GM21390 (cell line): Measurements from ENCODE around the gene RAPGEF6.
"Not testable (repeated sequence)": the region's sequence is repeated elsewhere in the genome, so short reads cannot be mapped to it uniquely, and the experiment has no call there.

ENCODE experiments used
- ATAC-seq: cut with Tn5 transposase; IDR thresholded peaks from one replicate; pipeline ENCODE4 v1.9.1; 2021; ENCODE audit not compliant: unreplicated experiment

RAPGEF6 gene

GRCh38 chr5:131441184-131441583 lies 193.8 kb downstream of the RAPGEF6 start:
- ATAC-seq = no peak

DNA sequence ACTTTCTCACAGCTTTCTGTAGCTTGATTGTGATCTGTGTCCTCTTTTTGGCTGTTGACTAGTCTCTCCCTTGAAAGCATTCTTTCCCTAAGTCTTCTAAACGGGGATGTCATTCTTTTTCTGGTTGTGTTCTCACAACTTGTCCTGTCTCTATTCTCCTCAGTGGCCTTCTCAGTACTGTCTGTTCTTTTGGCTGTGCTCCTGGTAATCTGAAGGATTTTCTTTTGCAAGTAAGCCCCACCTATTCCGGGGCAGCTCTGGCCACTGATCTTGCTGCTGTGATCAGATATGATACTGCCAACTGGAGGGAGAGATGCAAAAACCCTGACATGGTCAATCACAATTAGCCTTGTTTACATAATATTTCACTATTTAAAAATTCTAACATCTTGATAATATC lies 198.9 kb downstream of the RAPGEF6 start:
- ATAC-seq = no peak

- no peak for ATAC-seq
Observed at GRCh38 chr5:131433109-131433508, 201.9 kb downstream of the RAPGEF6 start.

- no peak for ATAC-seq
Observed at GRCh38 chr5:131431794-131432193, 203.2 kb downstream of the RAPGEF6 start.

DNA sequence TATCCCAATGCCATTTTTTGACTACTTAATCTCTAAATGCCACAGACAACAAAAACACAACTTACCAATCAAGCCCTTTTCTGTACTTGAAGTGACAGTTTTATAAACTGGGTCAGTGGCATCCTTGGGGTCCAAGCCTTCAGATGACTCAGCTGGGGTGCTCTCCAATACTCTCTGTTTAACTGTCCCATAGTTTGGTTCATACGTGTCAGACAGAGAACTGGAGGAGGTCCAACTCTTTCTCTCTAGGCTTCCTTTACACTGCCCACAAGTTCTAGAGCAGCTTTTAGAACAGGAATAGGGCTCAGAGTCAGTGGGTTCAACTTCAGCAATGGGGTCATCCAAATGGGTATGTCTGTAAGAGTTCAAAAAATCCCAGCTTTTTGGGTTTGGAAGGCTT lies 204.2 kb downstream of the RAPGEF6 start:
- ATAC-seq = no peak

DNA sequence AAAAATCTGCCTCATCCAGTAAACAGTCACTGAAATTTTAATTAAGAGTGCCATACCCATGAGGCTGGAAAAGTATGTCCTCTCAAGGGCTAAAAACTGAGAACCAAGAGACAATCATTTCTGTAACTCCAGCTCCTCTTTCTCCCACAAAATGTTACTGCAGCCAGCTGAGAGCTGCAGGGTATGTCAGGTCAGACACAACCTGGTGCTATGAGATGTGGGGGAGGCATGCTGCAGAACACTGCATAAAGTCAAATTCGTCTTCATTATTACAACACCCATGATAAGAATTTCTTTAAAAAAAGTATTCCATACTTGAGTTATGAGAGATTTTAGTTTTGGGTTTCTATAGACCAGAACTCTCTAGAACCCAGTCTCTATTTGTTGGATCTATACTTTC lies 209.0 kb downstream of the RAPGEF6 start:
- ATAC-seq = no peak

- ATAC-seq = no peak
Observed at GRCh38 chr5:131423056-131423455, 212.0 kb downstream of the RAPGEF6 start.

- no peak for ATAC-seq
Observed at GRCh38 chr5:131419877-131420276, 215.2 kb downstream of the RAPGEF6 start.

DNA sequence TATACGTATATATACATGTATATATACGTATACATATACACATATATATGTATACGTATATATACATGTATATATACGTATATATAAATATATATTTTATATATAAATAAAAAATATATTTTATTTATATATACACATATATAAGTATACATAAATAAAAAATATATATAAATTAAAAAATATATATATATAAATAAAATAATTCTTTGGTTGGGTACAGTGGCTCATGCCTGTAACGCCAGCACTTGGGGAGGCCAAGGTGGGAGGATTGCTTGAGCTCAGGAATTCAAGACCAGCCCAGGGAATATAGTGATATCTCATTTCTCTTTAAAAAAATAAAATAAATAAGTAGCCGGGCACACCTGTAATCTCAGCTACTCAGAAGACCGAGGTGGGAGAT lies 216.2 kb downstream of the RAPGEF6 start:
- ATAC-seq = no peak

DNA sequence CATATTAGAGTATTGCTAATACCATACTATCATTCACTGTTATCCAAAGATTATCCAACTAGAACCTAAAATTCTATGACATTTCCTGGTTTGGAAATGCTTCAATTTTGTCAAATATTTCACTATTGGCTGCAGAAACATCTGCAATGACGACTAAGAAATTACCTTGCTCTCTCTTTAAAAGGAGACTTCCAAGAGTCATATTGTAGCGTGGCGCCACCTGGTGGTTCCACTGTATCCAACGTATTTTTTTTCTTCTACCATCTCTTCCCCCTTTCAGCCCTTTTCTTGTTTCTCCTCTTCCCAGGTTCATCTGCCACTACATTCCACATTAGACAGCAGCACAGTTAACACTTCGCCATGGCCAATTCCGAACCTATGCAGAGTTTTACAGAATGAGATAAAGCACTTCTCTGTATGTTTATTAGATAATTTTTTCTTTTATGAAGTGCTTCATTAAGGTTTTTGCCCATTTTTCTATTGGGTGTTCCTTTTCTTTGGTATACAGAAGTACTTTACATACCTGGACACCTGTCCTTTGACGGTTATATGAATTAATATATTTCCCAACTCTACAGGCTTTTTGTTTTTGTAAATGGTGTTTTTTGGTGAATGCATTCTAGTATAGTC lies 217.7 kb downstream of the RAPGEF6 start:
- peak; percentile 40 for ATAC-seq

DNA sequence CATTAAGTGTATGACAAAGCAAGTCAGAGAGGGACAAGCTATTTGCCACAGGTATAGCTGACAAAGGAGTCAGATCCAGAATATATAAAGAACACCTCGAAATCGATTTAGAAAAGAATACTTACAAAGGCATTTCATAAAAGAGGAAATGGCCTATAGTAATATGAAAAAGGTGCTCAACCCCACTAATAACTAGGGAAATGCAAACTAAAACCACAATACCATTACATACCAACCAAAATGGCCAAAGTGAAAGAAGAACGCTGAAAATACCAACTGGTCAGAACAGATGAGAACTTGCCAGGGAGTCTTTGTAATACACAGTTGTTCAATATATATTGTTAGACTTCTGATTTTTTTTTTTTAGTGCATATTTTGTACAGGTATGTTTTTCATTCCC lies 218.3 kb downstream of the RAPGEF6 start:
- ATAC-seq = peak; percentile 79

DNA sequence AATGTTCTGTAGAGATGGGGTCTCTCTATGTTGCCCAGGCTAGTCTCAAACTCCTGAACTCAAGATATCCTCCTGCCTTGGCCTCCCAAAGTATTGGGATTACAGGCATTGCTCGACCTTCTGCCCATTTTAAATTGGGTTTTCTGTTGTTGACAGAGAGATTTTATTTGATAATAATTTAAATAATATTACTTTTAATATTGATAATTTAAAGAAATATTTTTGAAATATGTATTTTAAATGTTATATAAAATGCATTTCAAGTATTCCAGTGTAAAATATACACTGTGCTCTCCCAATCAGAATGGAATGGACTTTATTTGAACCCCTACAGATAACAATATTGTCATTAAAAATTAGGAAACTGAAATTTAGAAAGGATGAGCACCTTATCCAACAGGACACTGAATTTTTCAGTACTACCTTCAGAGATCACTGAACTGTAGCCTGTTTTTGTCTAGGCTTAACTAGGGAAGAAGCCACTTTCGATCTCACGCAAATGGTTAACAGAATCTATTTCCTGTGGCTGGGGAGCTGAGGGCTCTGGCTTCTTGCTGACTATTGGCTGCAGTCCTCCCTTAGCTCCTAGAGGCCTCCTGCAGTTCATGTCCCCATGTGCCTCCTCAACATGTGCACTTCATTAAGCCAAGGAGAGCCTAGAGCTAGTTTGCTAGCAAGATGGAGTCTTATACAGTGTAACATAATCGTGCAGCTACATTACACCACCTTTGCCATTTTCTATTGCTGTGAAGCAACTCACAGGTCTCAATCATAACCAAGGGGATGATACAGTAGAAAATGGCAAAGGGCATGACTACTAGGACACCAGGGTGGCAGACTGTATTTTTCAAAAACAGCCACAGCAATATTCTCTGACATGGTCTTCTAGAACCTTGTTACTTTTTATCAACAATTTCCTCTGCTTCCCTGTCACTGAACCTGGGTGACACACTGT lies 221.1 kb downstream of the RAPGEF6 start:
- peak; percentile 56 for ATAC-seq

GRCh38 chr5:131406975-131407638 lies 227.9 kb downstream of the RAPGEF6 start:
- ATAC-seq = no peak

- ATAC-seq = no peak
Observed at GRCh38 chr5:131406076-131406475, 229.0 kb downstream of the RAPGEF6 start.

DNA sequence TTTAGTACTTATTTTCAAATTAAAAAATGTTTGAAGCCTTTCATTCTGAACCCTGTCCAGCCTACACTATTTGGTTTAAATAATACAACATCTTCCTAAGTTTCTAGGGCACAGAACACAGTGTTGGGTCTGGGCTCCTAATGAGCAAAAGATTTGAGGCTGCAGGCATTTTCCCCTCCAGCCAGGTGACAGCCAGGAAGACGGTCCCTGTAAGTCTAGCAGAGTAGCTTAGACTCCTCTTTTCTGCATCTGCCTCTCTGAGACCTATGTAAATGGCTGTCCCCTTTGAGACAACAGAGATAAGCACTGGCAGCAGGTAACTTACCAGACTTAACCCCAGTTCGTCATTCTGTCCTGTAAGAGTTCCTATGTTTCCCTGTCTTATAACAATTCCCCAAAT lies 229.4 kb downstream of the RAPGEF6 start:
- ATAC-seq = no peak

DNA sequence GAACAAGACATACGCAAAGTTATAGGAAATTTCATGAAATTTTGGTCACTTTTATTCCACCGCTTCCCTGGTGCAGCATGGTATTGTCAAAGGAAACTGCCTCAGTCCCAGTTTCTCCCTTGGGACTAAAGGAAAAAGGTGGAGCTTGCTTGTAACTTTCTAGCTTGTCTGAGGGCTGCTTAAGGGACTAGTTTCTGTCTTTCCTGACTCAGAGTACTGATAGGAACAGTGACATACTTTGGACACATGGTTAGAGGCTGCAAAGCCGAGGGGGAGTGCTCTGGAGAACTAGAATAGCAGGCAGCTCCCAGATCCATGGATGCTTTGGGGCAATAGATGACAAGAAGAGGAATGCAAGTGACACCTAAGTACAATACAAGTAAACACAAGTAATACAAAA lies 234.4 kb downstream of the RAPGEF6 start:
- ATAC-seq = no peak

DNA sequence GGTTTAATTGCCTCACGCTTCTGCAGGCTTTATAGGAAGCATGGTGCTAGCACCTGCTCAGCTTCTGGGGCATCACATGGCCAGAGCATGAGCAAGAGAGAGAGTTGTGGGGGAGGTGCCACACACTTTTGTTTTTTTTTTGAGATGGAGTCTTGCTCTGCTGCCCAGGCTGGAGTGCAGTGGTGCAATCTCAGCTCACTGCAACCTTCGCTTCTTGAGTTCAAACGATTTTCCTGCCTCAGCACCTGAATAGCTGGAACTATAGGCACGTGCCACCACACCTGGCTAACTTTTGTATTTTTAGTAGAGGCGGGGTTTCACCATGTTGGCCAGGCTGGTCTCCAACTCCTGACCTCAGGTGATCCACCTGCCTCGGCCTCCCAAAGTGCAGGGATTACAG lies 236.0 kb downstream of the RAPGEF6 start:
- not testable (repeated sequence) for ATAC-seq

- no peak for ATAC-seq
Observed at GRCh38 chr5:131396630-131397273, 238.3 kb downstream of the RAPGEF6 start.

DNA sequence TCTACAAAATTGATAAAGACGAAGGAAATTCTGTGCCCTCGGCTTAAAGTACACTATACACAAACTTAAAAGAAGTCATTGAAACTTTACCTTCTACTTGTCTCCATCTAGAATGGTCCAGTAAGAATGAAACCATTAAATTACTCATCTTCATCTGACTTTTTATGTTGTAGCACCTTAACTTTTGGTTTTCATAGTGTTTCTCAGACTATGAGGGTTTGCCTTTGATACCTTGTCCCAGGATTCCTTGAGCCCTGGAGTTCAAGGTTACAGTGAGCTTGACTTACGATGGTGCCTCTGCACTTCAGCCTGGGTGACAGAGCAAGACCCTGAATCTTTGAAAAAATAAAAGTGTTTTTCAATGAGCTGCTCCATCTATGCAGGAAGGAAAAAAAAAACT lies 239.0 kb downstream of the RAPGEF6 start:
- ATAC-seq = peak; percentile 90

DNA sequence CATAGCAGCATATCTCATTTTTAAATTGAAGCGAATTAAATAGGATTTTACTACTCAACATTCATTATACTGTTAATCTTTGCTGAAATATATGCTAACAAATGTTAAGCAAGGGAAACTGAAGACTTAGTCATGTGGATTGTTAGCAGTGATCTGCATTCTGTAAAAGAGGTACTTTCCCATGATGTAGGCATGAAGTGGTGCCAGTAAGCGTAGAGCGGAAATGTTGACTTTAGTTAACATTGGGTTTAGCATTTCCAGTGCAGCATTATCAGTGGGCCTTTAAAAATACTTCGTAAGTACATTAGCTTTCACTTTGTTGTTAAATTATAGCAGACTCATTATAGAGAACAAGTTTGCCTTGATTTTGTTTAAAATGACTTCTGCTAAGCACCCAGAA lies 240.9 kb downstream of the RAPGEF6 start:
- peak; percentile 50 for ATAC-seq

DNA sequence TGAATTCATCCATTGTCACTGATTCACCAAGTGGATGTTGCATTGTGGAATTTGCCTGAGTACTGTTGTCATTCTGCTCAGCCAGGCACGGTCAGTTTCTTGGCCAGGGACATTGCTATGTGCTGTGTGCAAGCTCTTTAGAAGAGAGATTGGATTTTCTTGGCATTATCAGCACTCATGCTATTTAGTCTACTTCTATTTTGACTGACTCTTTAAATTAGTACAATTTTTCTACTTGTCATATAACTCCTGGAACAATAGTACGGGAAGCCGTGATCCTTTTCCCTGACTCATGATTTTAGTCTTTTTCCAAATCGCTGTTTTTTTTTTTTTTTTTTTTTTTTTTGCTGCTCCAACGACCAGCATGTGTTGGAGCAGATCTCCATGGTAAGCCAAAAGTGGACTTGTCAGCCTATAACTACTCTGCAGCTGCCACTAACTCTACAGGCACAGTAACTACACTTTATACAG lies 241.5 kb downstream of the RAPGEF6 start:
- ATAC-seq = no peak
